HG02970 (cell line): ENCODE measurements around the gene RSF1.
A peak's percentile ranks its signal among the peaks of the same experiment; 100 is the strongest.

Source experiments
- ATAC-seq: cut with Tn5 transposase; IDR thresholded peaks from one replicate; pipeline ENCODE4 v1.9.1; 2021; ENCODE audit warnings: mild to moderate bottlenecking, moderate library complexity, moderate number of reproducible peaks; ENCODE audit not compliant: unreplicated experiment, low FRiP score

The RSF1 gene

GRCh38 chr11:77695417-77695816 is 125.1 kb downstream of the RSF1 start:
- ATAC-seq = no peak

GRCh38 chr11:77690649-77691048 is 129.9 kb downstream of the RSF1 start:
- ATAC-seq = no peak

- no peak for ATAC-seq
Observed at GRCh38 chr11:77687088-77687487, 133.4 kb downstream of the RSF1 start.

GRCh38 chr11:77677138-77677537 is 143.4 kb downstream of the RSF1 start:
- ATAC-seq = no peak

GRCh38 chr11:77672264-77672663 is 148.3 kb downstream of the RSF1 start:
- no peak for ATAC-seq

- ATAC-seq = no peak
Observed at GRCh38 chr11:77669848-77670511, 150.5 kb downstream of the RSF1 start.

- ATAC-seq = no peak
Observed at GRCh38 chr11:77668760-77669159, 151.8 kb downstream of the RSF1 start.

GRCh38 chr11:77665240-77665965 is 155.1 kb downstream of the RSF1 start:
- no peak for ATAC-seq

- no peak for ATAC-seq
Observed at GRCh38 chr11:77661670-77662069, 158.9 kb downstream of the RSF1 start.

GRCh38 chr11:77660947-77661346 is 159.6 kb downstream of the RSF1 start:
- no peak for ATAC-seq

GRCh38 chr11:77658213-77659013 is 162.1 kb downstream of the RSF1 start:
- ATAC-seq = no peak

GRCh38 chr11:77656362-77656761 is 164.2 kb downstream of the RSF1 start:
- no peak for ATAC-seq

GRCh38 chr11:77654770-77655434 is 165.6 kb downstream of the RSF1 start:
- no peak for ATAC-seq

GRCh38 chr11:77650123-77650522 is 170.4 kb downstream of the RSF1 start:
- no peak for ATAC-seq

GRCh38 chr11:77647654-77648305 is 172.7 kb downstream of the RSF1 start:
- ATAC-seq = no peak

GRCh38 chr11:77644887-77645286 is 175.6 kb downstream of the RSF1 start:
- ATAC-seq = no peak

- ATAC-seq = no peak
Observed at GRCh38 chr11:77642228-77642627, 178.3 kb downstream of the RSF1 start.

GRCh38 chr11:77637345-77638165 is 183.0 kb downstream of the RSF1 start, which contains the start of gene CLNS1A:
CLNS1A (minus strand) TSS chr11:77637794; CDS start chr11:77637714, 80 bp downstream.
- ATAC-seq = peak; percentile 94

- no peak for ATAC-seq
Observed at GRCh38 chr11:77636731-77637344, 183.7 kb downstream of the RSF1 start.
